Left lobe of liver (tissue), 2 donors: ENCODE measurements around the gene KNDC1. TPM values are rescaled to one million over a fixed set of nuclear protein-coding genes. Genes with fewer than 3 reads are reported as not detected.

ENCODE experiments used
- ATAC-seq: fragments of 200-7000 bp; cut with Tn5 transposase; one replicate; pipeline ENCODE4 v1.9.1; 2020; ENCODE audit warnings: mild to moderate bottlenecking, moderate library complexity
- DNase-seq: peaks from one replicate; pipeline ENCODE4 v3.0.0-alpha.2; 2020; ENCODE audit warnings: low spot score
- total RNA-seq: library from RNA; stranded (reverse); gene quantifications from one replicate; pipeline ENCODE4 v1.2.1, GENCODE V29; 2021
- donor health status: DM: no; HTN: no; CAD: no; lungs with moderate emphysema.
- donor health status: DM: no; HTN: yes; CAD: no.

The KNDC1 gene
- total RNA-seq, 1 donor from 2014 or later = 8.5 TPM

GRCh38 chr10:133236401-133237240, 76.6 kb downstream of the KNDC1 start:
- ATAC-seq (peak; percentile 42), DNase-seq (no peak)

- ATAC-seq (no peak), DNase-seq (no peak)
These were observed 77.2 kb downstream of the KNDC1 start for GRCh38 chr10:133237241-133237587.

- ATAC-seq (no peak), DNase-seq (no peak)
These were observed 77.8 kb downstream of the KNDC1 start, which contains the start of gene VENTX for GRCh38 chr10:133237588-133238465. TSS of gene VENTX (plus strand) at chr10:133237855. CDS start at chr10:133237915, 60 bp downstream.

DNA sequence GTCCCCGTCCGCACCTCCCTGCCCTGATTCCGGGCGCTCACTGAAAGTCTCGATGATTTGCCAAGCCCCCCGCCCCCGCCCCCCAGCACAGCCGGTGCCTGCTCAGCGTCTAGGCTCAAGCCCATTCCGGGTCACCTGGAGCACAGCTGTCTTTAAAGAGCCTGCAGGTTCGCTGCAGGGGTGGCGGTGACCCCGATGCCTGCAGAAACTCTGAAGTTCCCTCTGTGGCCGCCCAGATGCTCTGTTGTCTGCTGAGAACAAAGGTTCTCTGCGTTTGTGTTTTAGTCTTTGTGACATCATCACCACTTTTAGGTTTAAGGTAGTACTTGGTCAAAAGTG, 78.4 kb downstream of the KNDC1 start:
- no peak for DNase-seq
- ATAC-seq = no peak

DNA sequence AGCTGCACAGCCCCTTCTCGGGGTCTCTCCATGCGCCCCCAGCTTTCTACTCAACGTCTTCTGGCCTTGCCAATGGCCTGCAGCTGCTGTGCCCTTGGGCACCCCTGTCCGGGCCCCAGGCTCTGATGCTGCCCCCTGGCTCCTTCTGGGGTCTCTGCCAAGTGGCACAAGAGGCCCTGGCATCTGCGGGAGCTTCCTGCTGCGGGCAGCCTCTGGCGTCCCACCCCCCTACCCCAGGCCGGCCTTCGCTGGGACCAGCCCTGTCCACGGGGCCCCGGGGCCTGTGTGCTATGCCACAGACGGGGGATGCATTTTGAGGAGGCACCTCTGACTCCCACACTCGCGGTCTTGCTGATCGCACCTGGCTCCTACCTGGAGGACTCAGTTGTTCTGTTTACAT, 80.0 kb downstream of the KNDC1 start:
- DNase-seq (no peak), ATAC-seq (no peak)

GRCh38 chr10:133241501-133242205, 81.6 kb downstream of the KNDC1 start:
- DNase-seq (no peak), ATAC-seq (no peak)

DNA sequence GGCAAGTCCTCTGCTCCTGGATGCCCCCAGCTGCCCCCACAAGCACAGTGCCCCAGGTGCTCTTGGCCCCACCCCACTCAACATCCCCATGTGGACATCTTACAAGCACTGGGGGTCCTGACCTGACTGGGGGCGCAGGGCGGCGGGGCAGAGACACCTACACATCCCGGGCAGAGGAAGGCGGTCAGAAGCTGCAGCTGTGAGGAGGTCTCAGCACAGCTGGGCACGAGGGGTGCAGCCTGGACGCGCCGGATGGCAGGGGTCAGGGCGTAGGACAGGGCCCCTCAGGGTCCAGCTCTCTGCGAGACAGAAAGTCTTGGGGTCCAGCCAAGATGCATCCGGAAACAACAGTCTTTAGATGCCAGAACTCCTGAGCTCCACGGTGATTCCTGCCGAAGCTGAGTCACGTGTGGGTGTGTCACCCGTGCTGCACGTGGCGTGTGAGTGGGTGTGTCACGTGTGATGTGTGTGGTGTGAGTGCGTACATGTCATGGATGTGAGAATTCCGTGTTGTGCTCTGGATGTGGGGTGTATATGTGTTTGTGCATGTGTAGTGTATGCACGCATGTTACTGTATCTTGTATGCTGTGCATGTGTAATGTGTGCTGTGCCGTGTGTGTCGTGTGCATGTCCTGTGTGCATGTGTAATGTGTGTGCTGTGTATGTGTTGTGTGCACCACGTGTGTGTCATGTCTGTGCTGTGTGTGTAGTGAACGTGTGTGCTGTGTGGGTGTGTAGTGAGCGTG, 82.8 kb downstream of the KNDC1 start:
- DNase-seq = no peak
- no peak for ATAC-seq

GRCh38 chr10:133243593-133243992, 83.6 kb downstream of the KNDC1 start:
- no peak for ATAC-seq

GRCh38 chr10:133245439-133246235, 85.6 kb downstream of the KNDC1 start:
- ATAC-seq = no peak
- no peak for DNase-seq

More at GRCh38 chr10:133243593-133243992, 83.6 kb downstream of the KNDC1 start:
- no peak for DNase-seq

DNA sequence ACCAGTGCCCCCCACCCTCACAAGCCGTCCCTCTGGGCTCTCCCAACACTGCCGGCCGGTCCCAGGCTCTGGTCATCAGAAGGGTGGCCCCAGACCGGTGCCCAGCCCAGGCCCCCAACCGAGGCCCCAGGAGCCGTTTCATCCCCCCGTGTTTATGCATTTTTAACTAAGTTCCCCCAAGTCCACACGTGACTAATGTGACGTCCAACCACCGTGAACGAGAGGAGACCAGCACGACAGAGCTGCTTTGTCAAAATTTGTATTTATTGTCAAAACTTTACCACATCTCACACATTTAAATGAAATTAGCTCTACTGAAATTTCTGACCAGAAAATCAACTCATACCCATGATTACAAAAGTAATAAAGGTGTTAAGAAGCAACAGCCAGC, 86.2 kb downstream of the KNDC1 start:
- ATAC-seq (no peak), DNase-seq (no peak)

GRCh38 chr10:133247681-133248333, 87.8 kb downstream of the KNDC1 start:
- no peak for ATAC-seq
- DNase-seq = no peak

GRCh38 chr10:133248334-133248715, 88.3 kb downstream of the KNDC1 start:
- DNase-seq (no peak), ATAC-seq (no peak)

GRCh38 chr10:133249094-133249780, 89.2 kb downstream of the KNDC1 start:
- no peak for DNase-seq
- ATAC-seq = no peak

GRCh38 chr10:133249975-133250754, 90.1 kb downstream of the KNDC1 start:
- DNase-seq (no peak), ATAC-seq (peak; percentile 65)

GRCh38 chr10:133251388-133252222, 91.6 kb downstream of the KNDC1 start:
- DNase-seq = no peak
- no peak for ATAC-seq

DNA sequence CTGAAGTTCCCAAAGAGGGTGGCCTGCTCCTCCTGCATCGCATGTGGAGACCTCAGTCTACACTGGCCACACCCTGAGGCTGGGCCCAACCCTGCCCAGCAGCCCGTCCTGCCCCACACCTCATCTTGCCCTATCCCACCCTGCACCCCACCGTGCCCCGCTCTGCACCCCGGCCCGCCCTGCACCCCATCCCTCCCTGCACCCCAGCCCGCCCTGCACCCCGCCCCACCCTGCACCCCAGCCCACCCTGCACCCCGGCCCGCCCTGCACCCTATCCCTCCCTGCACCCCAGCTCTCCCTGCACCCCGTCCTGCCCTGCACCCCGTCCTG, 92.2 kb downstream of the KNDC1 start:
- ATAC-seq (no peak), DNase-seq (no peak)

DNA sequence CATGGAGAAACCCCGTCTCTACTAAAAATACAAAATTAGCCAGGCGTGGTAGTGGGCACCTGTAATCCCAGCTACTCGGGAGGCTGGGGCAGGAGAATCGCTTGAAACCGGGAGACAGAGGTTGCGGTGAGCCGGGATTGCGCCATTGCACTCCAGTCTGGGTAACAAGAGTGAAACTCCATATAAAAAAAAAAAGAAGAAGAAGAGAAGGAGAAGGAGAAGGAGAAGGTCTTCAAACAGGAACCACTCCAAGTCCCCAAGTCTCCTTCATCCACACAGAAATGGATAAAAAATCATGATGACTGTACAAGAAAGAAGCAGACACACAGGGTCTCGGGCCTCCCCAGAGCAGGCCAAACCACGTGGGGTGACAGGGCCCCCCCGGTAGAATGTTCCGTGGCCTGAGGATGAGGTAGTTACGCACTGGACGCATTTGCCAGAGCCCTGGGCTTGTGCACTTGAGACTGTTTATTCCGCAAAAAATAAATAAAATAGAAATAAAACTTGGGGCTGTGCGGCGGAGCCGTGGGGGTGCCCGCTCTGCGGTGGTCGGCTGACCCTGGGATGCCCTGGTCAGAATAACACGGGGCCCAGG, 93.4 kb downstream of the KNDC1 start:
- ATAC-seq (no peak), DNase-seq (no peak)
